Coronary artery (tissue), 2 donors: ENCODE measurements around the gene PIP5K1B.
A peak's percentile ranks its signal among the peaks of the same experiment; 100 is the strongest.

Experiments
- DNase-seq: peaks from one replicate; pipeline ENCODE4 v3.0.0-alpha.2; 2017; ENCODE audit warnings: low spot score
- H3K27ac ChIP-seq, 2 donors: fragments of 200-600 bp; sonication (generic); one replicate each; pipeline ENCODE4 v1.5.1; 2016 to 2019
- H3K4me3 ChIP-seq: fragments of 200-600 bp; sonication (generic); 2 replicates; pipeline ENCODE4 v1.5.1; 2016; ENCODE audit warnings: mild to moderate bottlenecking, moderate library complexity
- CTCF ChIP-seq: fragments of 200-600 bp; sonication (generic); IDR thresholded peaks from one replicate; pipeline ENCODE4 v1.5.1; 2019; ENCODE audit warnings: antibody characterized with exemption

Gene PIP5K1B

GRCh38 chr9:69020301-69021145 is 315.5 kb downstream of the PIP5K1B start:
- Histone ChIP-seq H3K4me3 (no peak overlapping the region), H3K27ac (no peak overlapping the region)
- DNase-seq = no peak
- TF ChIP-seq CTCF = no peak

- DNase-seq = no peak
- TF ChIP-seq CTCF = no peak
- H3K4me3 ChIP-seq = no peak overlapping the region
- no peak overlapping the region for H3K27ac ChIP-seq
These were observed 318.6 kb downstream of the PIP5K1B start for GRCh38 chr9:69023650-69024049.

- Histone ChIP-seq H3K4me3 (no peak overlapping the region), H3K27ac (no peak overlapping the region)
- TF ChIP-seq CTCF = peak; percentile 37
- DNase-seq = no peak
These were observed 322.5 kb downstream of the PIP5K1B start for GRCh38 chr9:69027355-69028097.

- no peak for TF ChIP-seq CTCF
- Histone ChIP-seq H3K27ac (no peak overlapping the region), H3K4me3 (no peak overlapping the region)
- DNase-seq = no peak
These were observed 323.7 kb downstream of the PIP5K1B start for GRCh38 chr9:69028754-69029153.

- Histone ChIP-seq H3K27ac (no peak overlapping the region), H3K4me3 (no peak overlapping the region)
These were observed 324.5 kb downstream of the PIP5K1B start for GRCh38 chr9:69029535-69029934.

GRCh38 chr9:69030851-69031645 is 326.0 kb downstream of the PIP5K1B start:
- H3K4me3 ChIP-seq = no peak overlapping the region
- DNase-seq = no peak
- no peak overlapping the region for H3K27ac ChIP-seq
- no peak for TF ChIP-seq CTCF

More at GRCh38 chr9:69029535-69029934, 324.5 kb downstream of the PIP5K1B start:
- TF ChIP-seq CTCF = no peak
- no peak for DNase-seq
